ENCODE data around the gene PKHD1.

DNA sequence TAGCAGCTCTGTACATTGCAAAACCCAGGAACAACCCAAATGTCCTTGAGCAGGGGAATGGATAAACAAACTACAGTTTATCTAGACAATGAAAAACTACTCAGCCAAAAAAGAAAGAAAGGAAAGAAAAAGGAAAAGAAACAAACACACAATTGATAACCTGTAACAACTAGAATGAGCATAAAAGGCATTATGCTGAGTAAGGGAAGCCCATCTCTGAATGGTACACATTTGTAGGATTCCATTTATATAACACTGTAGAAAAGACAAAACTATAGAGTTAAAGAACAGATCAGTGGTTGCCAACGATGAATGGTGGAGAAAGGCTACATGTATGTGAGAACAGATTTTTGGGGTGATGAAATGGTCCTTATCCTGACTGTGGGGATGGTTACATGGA is 454.0 kb downstream of the PKHD1 start:
- TF ChIP-seq CTCF (IDR thresholded peaks at IDR 0.05) (no peak), POLR2A (IDR thresholded peaks at IDR 0.05) (no peak), POLR2AphosphoS5 (IDR thresholded peaks at IDR 0.05) (no peak), EP300 (IDR thresholded peaks at IDR 0.05; ENCODE audit: low read depth) (no peak)
